A549 treated with ZK216348 at 1 μM for 4 hours (cell line): ENCODE measurements around the gene TRPT1. TPM values are rescaled to one million over a fixed set of nuclear protein-coding genes. Genes with fewer than 3 reads are reported as not detected.

Source experiments
- total RNA-seq: library from RNA; stranded (reverse); fragments of 200-300 nt; extraction: Qiagen RNA extraction; gene quantifications from 5 replicates; pipeline ENCODE4 v1.2.3, GENCODE V29; 2022; ENCODE audit warnings: low read depth

Gene TRPT1, protein sequence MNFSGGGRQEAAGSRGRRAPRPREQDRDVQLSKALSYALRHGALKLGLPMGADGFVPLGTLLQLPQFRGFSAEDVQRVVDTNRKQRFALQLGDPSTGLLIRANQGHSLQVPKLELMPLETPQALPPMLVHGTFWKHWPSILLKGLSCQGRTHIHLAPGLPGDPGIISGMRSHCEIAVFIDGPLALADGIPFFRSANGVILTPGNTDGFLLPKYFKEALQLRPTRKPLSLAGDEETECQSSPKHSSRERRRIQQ
- total RNA-seq, result 18.0 to 27.2 TPM (median 23.8 TPM) in 5 replicates

DNA sequence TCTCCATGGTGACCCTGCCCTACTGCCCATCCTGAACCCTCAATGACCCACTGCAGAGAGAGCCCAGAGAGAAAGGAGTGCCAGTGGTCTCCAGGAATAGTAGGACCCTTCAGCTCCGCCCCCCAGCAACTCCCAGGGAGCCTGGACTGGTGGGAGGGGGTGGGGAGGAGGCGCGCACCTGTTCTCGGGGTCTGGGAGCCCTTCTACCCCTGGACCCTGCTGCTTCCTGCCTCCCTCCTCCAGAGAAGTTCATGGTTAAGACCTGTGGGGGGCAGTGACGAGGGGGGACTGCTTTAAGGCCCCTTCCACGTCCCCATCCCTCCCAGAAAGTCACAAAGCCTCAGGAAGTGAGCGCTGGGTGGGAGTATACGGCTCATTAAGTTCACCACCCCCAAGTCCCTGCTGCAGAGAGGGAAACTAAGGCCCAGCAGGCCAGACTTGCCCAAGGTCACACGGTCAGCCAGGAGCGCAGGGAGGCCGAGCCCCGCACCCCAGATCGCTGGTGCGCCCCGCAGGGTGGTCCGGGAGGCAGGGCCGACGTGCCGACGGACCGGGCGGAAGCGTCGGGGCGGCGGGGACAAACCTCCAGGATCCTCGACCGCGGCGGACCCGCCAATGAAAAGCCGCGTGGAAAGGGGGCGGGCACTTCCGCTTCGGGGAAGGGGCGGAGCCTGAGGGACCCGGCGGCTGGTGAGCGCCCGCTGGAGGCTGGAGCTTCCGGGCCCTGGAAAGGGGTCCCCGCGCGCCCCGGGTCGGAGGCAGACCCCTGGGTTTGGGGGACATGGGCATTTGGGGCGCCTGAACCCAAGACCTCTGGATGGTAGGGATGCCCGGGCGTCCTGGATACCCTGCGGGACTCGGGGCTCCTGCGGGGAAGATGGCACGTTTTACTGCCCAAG is at the start of gene TRPT1, which contains the start of gene NUDT22:
Gene TRPT1 (minus strand): TSS at position 579 of the 899 bp plus-strand sequence. CDS start 326 bp downstream, at position 253.
Gene NUDT22 (plus strand): TSS at position 667 of the 899 bp plus-strand sequence. CDS start 379 bp downstream, outside the sequence.

DNA sequence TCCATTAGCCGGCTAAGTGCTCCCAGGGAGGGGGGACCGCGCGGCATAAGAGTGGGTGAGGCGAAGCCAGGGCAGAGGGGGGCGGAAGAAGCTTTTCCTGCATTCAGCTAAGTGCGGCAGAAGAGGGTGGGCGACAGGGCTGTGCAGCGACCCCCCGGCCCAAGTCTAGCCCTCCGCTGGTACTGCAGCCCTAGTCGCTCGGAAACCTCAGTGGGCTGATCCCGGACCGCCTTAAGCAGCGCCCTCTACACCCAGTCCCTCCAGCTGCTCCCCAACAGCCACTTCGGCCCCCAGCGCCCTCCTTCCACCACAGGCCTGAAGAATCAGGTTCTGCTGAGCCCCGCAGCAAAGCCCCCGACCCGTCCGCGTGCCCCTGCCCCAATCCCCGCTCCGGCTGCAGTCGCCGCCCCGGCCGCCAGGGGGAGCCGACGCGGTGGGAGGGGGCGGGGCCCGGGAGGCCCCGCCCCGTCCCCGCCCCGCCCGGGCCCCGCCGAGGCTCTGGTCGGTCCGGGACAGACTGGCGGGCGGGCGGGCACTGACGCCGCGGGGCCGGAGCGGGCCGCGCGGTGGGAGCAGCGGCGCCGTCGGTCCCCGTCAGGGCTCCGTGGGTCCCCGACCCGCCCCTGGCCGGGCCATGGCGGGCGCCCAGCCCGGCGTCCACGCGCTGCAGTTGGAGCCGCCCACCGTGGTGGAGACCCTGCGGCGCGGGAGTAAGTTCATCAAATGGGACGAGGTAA is 25.2 kb upstream of the TRPT1 start, which contains the start of gene PLCB3:
Gene PLCB3 (plus strand): TSS at position 515 of the 737 bp plus-strand sequence. CDS start 120 bp downstream, at position 635.

DNA sequence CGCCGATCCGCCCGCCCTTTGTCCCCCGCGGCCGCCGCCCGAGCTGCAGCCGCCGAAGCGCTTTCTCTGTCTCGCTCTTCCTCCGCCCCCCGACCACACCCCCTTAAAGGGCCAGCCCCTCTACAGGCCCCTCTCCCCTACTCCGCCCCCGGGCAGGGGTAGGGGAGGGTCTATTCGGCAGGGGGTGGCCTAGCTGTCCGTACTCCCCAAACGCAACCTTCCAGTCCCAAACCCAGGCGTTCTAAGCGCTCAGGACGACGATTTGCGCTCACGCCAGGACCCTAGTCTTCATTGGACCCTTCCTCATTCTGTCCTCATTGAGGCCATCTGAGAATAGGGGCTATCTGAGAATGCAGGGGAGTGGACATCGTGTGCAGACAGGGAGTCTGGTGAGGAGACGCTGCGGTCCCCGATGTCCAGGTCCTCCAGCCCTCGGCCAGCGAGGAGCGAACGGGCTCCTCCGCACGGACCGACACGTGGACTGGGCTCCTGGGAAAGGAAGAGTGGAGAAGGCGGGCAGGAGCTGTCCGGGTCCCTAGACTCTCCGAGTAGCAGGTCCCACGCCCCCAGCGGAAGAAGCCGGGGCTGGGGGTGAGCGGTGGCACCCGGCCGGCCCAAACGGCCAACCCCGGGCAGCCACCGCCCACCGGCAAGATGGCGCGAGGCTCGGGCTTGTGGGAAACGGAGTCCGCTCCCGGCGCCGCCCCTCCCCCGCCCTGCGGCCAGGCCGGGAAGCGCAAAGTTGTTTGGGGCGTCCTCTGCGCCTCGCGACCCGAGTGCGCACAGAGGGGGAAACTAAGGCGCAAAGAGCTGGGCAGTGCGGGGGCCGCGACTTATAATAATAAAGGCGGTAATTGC is 21.1 kb upstream of the TRPT1 start, which contains the start of gene PPP1R14B:
Gene PPP1R14B (minus strand): TSS at position 73 of the 858 bp plus-strand sequence. CDS start 270 bp downstream, outside the sequence.

DNA sequence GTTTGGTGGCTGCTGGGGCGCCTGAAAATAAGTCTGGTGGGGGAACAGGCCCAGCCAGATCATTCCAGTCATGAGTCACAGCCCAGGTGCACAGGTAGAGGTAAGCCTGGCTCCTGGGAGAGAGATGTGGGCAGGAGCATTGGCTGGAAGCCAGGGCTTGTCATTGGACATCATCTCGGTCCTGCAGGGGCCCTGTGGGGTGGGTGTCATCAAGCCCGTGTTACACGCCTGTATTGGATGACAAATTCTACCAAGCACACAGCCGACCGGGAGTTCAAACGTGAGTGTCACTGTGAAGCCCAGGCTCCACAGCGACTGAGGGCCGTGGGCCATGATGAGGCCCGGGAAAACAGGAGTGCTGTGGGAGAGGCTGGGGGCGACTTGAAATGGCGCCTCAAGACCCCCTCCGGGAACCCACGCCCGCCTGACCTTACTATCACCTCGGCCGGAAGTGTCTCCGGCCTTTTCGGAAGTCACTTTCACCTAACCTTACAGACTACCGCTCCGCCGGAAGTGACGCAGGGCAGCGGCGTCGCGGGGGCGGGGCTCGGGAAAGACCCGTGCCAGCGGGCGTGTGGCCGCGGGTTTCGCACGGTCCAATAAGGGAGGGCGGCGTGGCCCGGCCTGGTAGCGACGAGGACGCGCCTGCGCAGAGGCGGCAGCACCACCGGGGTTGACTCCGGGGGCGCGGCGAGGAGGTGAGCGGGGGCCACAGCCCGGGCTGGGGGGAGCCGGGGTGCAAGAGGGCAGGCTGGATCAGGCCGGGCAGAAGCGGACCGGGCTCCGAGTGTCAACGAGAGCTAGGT is 14.7 kb upstream of the TRPT1 start, which contains the start of gene FKBP2:
Gene FKBP2 (plus strand): TSS at position 661 of the 806 bp plus-strand sequence. CDS start 1,293 bp downstream, outside the sequence.

DNA sequence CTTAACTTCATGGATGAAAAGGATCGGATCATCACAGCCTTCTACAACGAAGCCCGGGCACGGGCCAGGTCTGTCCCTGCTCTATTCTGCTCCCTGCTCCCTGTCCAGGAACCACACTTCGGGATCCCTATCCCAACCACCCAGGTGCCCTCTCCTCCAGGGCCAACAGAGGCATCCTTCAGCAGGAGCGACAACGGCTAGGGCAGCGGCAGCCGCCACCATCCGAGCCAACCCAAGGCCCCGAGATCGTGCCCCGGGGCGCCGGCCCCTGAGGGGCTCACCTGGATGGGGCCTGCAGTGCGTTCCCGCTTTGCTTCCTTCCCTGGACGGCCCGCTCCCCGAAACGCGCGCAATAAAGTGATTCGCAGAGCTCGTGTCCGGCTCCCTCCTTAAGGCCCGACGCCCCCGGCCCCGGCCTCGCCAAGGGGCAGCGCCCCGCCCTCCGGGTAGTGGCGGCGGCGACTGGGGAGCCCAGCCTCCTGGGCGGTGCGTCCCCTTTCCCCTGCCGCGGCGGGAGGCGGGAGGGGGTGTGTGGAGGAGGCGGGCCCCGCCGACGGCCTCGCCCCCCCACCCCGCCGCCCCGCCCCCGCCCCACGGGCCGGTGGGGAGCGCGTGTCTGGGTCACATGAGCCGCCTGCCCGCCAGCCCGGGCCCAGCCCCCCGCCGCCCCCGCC is 8.1 kb upstream of the TRPT1 start, which contains the start of gene VEGFB:
Gene VEGFB (plus strand): TSS at position 672 of the 674 bp plus-strand sequence. CDS start 250 bp downstream, outside the sequence.

DNA sequence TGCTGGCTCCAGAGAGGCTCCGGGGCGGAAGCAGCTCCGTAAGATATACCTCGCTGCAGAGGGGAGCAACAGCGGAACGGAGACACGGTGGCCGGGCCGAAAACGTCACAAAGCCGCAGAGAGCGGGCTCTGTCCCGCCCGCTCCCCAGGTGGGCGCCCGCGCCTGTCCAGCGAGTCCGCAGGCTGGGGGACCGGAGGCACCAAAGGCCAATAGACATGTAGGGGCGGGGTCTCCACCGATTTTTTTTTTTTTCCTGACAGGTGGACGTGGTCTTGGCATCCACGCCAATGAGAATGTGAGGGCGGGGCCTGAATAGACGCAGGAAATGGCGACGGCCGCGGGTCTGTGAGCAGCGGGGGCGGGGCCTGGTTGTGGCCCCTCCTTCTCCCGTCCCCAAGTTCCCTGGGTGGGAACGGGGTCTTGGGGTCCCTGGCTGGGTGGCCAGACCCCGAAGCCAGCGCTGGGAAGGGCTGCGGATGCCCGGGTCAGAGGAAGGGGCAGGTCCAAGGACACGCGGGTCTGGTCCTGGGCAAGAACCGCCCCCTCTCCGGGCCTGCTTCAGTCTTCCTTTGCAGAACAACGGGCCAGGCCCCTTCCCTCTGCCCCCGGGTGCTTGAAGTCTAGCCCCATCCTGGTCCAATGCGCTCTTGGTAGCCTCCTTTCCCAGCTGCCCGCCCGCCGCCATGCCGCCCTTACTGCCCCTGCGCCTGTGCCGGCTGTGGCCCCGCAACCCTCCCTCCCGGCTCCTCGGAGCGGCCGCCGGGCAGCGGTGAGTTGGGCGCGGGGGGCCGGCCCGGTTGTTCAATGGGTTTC is 4.4 kb upstream of the TRPT1 start, which contains the start of gene DNAJC4:
Gene DNAJC4 (plus strand): TSS at position 378 of the 814 bp plus-strand sequence. CDS start 307 bp downstream, at position 685.

DNA sequence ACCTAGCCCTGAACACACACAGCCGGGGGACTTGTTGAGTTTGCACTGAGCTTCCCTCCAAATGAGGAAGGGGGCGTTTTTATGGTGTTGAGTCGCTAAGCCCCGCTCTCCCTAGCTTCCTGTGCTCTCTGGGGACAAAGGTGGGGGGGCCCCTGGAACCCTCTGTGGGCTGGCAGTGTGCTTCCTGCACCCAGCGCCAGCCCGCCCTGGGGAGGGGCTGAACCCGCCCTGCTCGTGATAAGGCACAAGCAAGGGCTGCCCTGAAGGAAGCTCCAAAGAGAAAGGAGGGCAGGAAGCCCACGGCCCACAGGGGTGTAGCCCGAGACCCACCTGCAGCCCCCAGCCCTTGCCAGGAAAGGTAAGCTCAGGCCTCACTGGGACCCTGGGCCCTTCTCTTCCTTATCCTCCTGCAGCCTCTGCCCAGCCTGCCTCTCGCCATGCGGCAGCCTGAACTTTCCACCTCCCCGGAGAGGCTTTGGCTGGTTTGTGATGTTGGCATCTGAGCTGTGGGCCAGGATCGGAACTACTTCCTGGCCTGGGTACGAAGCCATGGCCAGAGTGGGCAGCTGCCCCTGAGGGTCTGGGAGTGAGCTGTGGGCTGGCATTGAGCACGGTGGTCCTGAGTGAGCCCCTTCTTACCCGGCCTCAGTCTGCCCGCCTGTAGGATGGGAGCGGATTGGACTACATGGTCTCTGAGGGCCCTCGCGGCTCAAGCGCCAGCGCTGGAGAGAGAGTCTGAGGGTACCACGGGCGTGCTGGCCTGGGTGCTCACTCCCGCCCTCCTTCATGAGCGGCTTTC is 19.3 kb downstream of the TRPT1 start, which contains the start of gene FERMT3:
Gene FERMT3 (plus strand): TSS at position 265 of the 799 bp plus-strand sequence. CDS start 644 bp downstream, outside the sequence.

DNA sequence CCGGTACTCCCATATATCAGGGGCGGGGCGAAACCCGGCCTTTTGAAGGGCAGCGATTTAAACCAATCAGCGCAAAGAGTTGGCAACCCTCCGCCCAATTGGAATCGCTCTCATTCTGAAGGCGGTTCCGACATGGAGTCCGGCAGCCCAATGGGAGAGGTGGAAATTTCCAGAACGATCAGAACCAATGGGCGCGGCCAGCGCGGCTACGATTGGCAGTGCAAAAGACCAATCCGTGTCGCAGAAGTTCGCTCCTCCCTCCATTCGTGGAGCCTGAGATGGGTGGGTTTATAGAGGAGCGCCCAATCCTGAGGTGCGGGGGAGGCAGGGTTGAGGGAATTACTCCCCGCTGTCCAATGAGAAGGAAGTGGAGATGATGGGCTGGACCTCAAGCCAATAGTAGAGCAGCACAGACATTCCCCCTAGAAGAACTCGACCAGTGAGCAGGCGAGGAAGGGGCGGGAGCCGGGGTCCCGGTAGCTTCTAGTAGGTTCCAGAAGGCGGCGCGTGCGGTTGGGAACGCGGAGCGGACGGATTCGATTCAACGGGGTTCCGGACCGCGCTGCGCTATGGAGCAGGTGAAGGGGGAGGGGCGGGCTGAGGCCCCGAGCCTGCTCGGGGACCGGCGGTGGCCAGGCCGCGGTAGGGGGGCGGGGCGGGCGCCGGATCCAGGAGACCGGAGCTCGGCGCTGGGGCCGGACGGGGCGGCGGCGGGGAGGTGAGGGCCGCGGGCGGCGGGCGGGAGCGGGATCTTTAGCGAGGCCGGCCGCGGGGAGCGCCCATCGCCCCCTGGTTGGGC is 40.1 kb downstream of the TRPT1 start, which contains the start of gene STIP1:
Gene STIP1 (plus strand): TSS at position 479 of the 799 bp plus-strand sequence. CDS start 91 bp downstream, at position 570.

Other genes with a start within 250 kb of the TRPT1 start
- gene OTUB1, start 239.7 kb downstream of the TRPT1 start, total RNA-seq, result 88.2 to 125 TPM (median 122 TPM) in 5 replicates
- 0.06 TPM in 1 of 5 replicates, not detected in the others for gene FLRT1, start 190.3 kb downstream of the TRPT1 start, total RNA-seq
- 9.5 to 14.4 TPM (median 13.0 TPM) in 5 replicates for gene MACROD1, start 60.1 kb downstream of the TRPT1 start, total RNA-seq
- gene STIP1, start 40.0 kb downstream of the TRPT1 start, total RNA-seq, result 249 to 284 TPM (median 272 TPM) in 5 replicates
- 0.53 to 2.7 TPM (median 1.2 TPM) in 5 replicates for gene FERMT3, start 19.5 kb downstream of the TRPT1 start, total RNA-seq
- gene NUDT22, start 88 bp upstream of the TRPT1 start, total RNA-seq, result 20.7 to 41.6 TPM (median 34.8 TPM) in 5 replicates
- 12.1 to 26.8 TPM (median 22.3 TPM) in 5 replicates for gene DNAJC4, start 4.4 kb upstream of the TRPT1 start, total RNA-seq
- 40.1 to 48.1 TPM (median 46.3 TPM) in 5 replicates for gene VEGFB, start 8.4 kb upstream of the TRPT1 start, total RNA-seq
- gene FKBP2, start 14.9 kb upstream of the TRPT1 start, total RNA-seq, result 108 to 148 TPM (median 136 TPM) in 5 replicates
- 246 to 415 TPM (median 401 TPM) in 5 replicates for gene PPP1R14B, start 20.8 kb upstream of the TRPT1 start, total RNA-seq
- gene PLCB3, start 25.3 kb upstream of the TRPT1 start, total RNA-seq, result 13.3 to 27.3 TPM (median 21.8 TPM) in 5 replicates
- gene BAD, start 58.5 kb upstream of the TRPT1 start, total RNA-seq, result 62.2 to 102 TPM (median 89.6 TPM) in 5 replicates
- 22.6 to 54.3 TPM (median 48.3 TPM) in 5 replicates for gene GPR137, start 59.7 kb upstream of the TRPT1 start, total RNA-seq
- gene KCNK4, start 65.1 kb upstream of the TRPT1 start, total RNA-seq, result 0.12 to 0.21 TPM (median 0.20 TPM) in 3 of 5 replicates, not detected in the others
- 1.7 to 2.4 TPM (median 2.3 TPM) in 5 replicates for gene CATSPERZ, start 74.2 kb upstream of the TRPT1 start, total RNA-seq
- gene ESRRA, start 79.3 kb upstream of the TRPT1 start, total RNA-seq, result 33.2 to 63.8 TPM (median 61.7 TPM) in 5 replicates
- gene TRMT112, start 91.4 kb upstream of the TRPT1 start, total RNA-seq, result 382 to 473 TPM (median 414 TPM) in 5 replicates
- 321 to 507 TPM (median 466 TPM) in 5 replicates for gene PRDX5, start 91.9 kb upstream of the TRPT1 start, total RNA-seq
- 9.6 to 15.0 TPM (median 10.9 TPM) in 5 replicates for gene CCDC88B, start 114.0 kb upstream of the TRPT1 start, total RNA-seq
- 41.2 to 70.0 TPM (median 65.4 TPM) in 5 replicates for gene RPS6KA4, start 133.0 kb upstream of the TRPT1 start, total RNA-seq